Measurements from ENCODE around the gene XIAP.

- TF ChIP-seq CTCF (conservative IDR thresholded peaks at IDR 0.05; ENCODE audit: low read depth, low read length) (no peak), EZH2phosphoT487 (IDR thresholded peaks at IDR 0.05; ENCODE audit: borderline replicate concordance, low read length) (no peak)
These were observed 8.8 kb upstream of the XIAP start for GRCh38 chrX:123851079-123851478.

Data from PC-3 (cell line).